Retina (tissue), 1 donor: ENCODE results near the gene SF3A1.
"Not testable (repeated sequence)": the region's sequence is repeated elsewhere in the genome, so short reads cannot be mapped to it uniquely, and the experiment has no call there.

ENCODE experiments used
- DNase-seq: peaks from one replicate; pipeline ENCODE4 v3.0.0-alpha.2; 2016

SF3A1 gene

GRCh38 chr22:30347255-30347892 is 9.3 kb downstream of the SF3A1 start:
- DNase-seq, result no peak

- DNase-seq, result no peak
Measured at GRCh38 chr22:30344447-30345200, 12.1 kb downstream of the SF3A1 start.

DNA sequence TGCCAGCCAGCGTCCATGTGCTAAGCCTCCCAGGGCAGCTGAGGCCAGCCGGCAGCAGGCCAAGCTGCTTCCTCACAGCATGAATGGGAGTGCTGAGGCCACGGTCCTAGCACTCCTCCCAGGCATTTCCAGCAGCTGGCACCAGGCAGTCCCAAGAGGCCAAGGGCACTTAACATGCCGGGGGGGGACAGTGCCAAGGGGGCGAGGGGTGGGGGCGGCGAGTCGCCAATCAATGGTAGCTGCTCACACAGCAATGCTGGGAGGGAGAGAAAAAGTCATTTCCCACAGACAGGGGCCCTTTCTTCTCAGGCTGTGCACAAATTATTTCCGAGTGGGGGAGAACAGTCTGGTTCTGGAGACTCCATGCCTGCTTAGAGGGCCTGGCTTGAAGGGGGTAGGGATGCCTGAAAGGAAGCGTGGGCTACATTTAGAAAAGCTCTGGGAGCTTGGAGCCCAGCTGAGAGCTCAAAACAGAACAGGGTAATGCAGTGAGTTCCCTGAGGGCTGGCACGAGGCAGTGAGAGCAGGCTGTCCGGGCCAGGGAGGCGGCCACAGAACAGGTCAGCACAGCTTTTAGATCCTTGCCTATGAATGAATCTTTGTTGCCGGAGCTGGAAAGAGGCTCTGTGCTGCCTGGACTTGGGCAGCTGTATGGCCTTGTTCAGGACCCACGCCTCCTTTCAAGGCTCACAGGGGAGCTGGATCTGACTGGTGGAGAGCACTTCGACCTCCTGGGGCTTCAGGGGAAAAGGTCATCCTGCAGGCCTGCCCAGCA is 15.6 kb downstream of the SF3A1 start:
- DNase-seq, result no peak

- DNase-seq, result no peak
Measured at GRCh38 chr22:30338802-30339201, 17.9 kb downstream of the SF3A1 start.

GRCh38 chr22:30338341-30338740 is 18.4 kb downstream of the SF3A1 start:
- DNase-seq, result not testable (repeated sequence)

DNA sequence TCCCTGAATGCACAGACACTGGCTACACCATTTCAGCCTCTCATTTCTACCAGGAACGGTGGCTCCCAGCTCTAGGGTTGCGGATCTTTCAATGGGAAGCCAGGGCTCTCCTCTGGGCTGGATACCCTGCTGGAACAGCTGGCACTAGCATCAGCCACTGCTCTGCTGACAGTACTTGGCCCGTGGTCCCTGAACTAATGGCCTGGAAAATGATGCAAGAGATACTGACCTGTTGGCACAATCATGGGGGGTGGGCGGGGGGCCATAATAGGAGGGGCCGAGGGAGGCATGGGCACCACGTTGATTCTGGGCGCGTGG is 19.3 kb downstream of the SF3A1 start:
- DNase-seq, result no peak

GRCh38 chr22:30336752-30337460 is 19.8 kb downstream of the SF3A1 start:
- no peak for DNase-seq

GRCh38 chr22:30335236-30335635 is 21.5 kb downstream of the SF3A1 start:
- no peak for DNase-seq

- DNase-seq, result no peak
Measured at GRCh38 chr22:30334646-30335045, 22.0 kb downstream of the SF3A1 start.

DNA sequence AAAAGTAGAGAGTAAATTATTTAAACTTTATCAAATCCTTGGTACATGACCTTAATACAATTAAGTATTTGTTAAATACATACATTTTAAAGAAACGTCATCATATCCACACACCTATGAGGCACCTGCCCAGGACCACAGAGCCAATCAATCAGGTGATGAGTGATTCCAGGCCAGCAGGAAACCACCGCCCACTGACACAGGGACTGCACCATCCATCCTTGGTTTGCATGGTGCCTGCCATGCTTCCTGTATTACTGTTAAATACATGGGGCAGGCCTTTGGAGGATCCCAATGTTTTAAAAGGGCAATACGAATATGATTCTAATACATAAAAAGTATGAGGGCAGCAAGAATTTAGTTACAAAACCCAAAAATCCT is 23.0 kb downstream of the SF3A1 start:
- DNase-seq, result no peak

GRCh38 chr22:30332994-30333706 is 23.5 kb downstream of the SF3A1 start:
- no peak for DNase-seq

- DNase-seq, result no peak
Measured at GRCh38 chr22:30332551-30332950, 24.1 kb downstream of the SF3A1 start.

- DNase-seq, result no peak
Measured at GRCh38 chr22:30328466-30329049, 28.1 kb downstream of the SF3A1 start.

DNA sequence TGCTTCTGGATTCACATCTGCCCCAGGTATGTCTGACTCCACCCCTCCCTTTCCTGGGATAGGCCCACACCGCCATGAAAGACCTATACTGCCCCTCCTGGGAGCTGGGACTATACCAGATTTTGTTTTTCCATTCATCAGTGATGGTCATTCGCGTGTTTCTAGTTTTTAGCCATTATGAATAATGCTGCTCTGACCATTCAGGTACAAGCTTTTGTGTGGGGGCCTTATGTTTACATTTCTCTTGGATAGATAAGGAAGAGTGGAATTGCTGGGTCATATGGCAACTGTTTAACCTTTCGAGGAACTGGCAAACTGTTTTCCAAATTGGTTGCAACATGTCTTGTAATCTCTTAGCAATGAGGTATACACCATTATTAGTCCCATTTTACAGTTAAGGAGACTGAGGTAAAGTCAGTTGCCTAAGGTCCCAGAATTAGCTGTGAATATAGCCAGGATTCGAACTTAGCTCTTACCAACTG is 28.8 kb downstream of the SF3A1 start:
- no peak for DNase-seq

- peak; percentile 88 for DNase-seq
Measured at GRCh38 chr22:30326706-30327362, 29.9 kb downstream of the SF3A1 start, which contains the start of gene TBC1D10A. Gene TBC1D10A (minus strand): TSS chr22:30326941. CDS start chr22:30326881, 60 bp downstream.

- no peak for DNase-seq
Measured at GRCh38 chr22:30326255-30326705, 30.4 kb downstream of the SF3A1 start.

DNA sequence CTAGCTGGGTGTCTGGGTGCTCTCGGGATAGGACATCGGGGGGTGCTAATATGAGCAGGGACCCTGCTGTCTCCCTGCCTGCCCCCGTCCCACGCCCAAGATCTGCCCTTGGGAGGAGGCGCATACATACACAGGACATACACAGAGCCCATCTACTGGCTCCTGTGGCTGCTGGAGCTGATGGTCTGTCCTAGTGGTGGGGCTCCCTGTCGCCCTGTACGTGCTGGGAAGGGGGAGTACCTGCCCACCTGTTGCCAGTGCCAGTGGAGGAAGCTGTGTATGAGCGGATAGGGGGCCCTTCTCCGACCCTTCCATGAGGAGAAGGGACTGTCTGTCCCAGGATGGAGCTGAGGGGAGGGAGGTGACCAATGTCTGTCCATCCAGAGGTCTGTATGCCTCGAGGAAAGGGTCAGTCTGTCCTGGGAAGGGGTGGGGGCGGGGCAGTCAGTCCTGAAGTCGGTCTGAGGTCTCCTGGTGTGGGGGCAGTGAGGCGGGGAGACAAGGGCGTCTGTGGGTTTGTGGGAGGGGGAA is 30.9 kb downstream of the SF3A1 start:
- DNase-seq, result no peak

DNA sequence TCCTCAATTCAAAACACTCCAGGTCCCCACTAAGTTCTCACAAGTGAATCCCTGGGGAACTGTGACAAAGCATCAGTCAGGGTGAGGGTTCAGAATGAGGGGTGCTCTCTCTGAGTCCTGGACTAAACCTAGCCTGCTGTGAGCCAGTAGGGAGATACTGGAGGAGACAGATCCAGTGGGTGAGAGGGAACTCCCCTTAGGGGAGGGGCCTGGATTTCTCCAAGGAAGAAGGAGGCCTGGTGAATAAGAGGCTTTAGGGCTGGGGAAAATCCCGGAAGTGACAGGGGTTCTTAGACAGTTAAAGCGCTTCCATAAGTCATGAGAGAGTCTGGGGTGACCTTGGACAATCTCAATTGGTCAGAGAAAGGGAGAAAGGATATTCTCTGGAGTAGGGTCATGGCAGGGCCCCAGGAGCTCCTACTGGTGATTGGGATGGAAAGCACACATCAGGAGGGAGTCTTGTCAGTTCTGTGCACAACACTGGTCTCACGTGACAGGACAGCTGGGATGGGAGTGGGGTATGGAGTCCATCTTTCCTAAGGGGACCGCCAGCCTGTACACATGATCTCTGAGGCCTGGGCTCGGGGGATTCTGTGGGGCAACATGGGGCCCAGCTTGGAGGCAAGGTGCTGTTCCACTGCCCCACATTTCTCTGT is 31.5 kb downstream of the SF3A1 start:
- DNase-seq, result no peak

GRCh38 chr22:30324014-30324730 is 32.5 kb downstream of the SF3A1 start:
- no peak for DNase-seq

DNA sequence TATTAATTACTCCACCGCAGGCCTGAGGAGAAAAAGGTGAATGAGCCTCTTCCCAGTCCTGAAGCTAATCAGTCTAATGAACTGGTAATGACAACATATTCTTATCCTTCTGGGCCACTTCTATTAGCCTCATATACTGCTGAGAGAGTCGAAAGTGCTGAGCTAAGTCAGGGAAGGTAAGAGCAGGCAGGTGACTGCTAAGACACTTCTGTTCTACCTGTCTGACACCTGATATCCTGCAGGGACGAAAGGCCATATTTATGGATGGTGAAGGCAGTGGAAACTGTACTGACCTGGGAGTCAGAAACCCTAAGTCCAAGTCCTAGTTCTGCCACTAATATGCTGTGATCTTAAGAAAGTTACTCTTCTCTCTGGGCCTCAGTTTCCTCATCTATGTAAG is 33.4 kb downstream of the SF3A1 start:
- no peak for DNase-seq
